Stimulated activated CD8-positive, alpha-beta memory T cell treated with anti-CD3 and anti-CD28 coated beads, Interleukin-15, amount 100 ng/mL, for 1 hour (primary cell): ENCODE measurements around the gene FAM184A.
"Not testable (repeated sequence)": the region's sequence is repeated elsewhere in the genome, so short reads cannot be mapped to it uniquely, and the experiment has no call there.

Experiments
- DNase-seq: peaks from one replicate; pipeline ENCODE4 v3.0.0-alpha.2; 2020; ENCODE audit warnings: low read depth

The FAM184A gene

GRCh38 chr6:119052292-119052889 lies 26.1 kb downstream of the FAM184A start:
- DNase-seq, result no peak

GRCh38 chr6:119044255-119044654 lies 34.2 kb downstream of the FAM184A start:
- DNase-seq, result no peak

- DNase-seq, result no peak
Measured at GRCh38 chr6:119043783-119044182, 34.7 kb downstream of the FAM184A start.

GRCh38 chr6:119043265-119043664 lies 35.2 kb downstream of the FAM184A start:
- no peak for DNase-seq

- no peak for DNase-seq
Measured at GRCh38 chr6:119040636-119041035, 37.8 kb downstream of the FAM184A start.

GRCh38 chr6:119040229-119040628 lies 38.2 kb downstream of the FAM184A start:
- DNase-seq, result no peak

- DNase-seq, result no peak
Measured at GRCh38 chr6:119037941-119038623, 40.4 kb downstream of the FAM184A start.

- DNase-seq, result no peak
Measured at GRCh38 chr6:119037264-119037663, 41.2 kb downstream of the FAM184A start.

GRCh38 chr6:119036081-119036480 lies 42.4 kb downstream of the FAM184A start:
- DNase-seq, result no peak

- DNase-seq, result no peak
Measured at GRCh38 chr6:119035459-119035858, 43.0 kb downstream of the FAM184A start.

- DNase-seq, result no peak
Measured at GRCh38 chr6:119034827-119035458, 43.5 kb downstream of the FAM184A start.

GRCh38 chr6:119032428-119032827 lies 46.0 kb downstream of the FAM184A start:
- no peak for DNase-seq

- no peak for DNase-seq
Measured at GRCh38 chr6:119030759-119031158, 47.7 kb downstream of the FAM184A start.

GRCh38 chr6:119028091-119028490 lies 50.4 kb downstream of the FAM184A start:
- no peak for DNase-seq

- no peak for DNase-seq
Measured at GRCh38 chr6:119027465-119027864, 51.0 kb downstream of the FAM184A start.

- no peak for DNase-seq
Measured at GRCh38 chr6:119026822-119027221, 51.6 kb downstream of the FAM184A start.

GRCh38 chr6:119025793-119026192 lies 52.7 kb downstream of the FAM184A start:
- DNase-seq, result no peak

GRCh38 chr6:119024111-119024510 lies 54.4 kb downstream of the FAM184A start:
- no peak for DNase-seq

GRCh38 chr6:119022796-119023195 lies 55.7 kb downstream of the FAM184A start:
- no peak for DNase-seq

- DNase-seq, result no peak
Measured at GRCh38 chr6:119020597-119021561, 57.6 kb downstream of the FAM184A start.

- not testable (repeated sequence) for DNase-seq
Measured at GRCh38 chr6:119015165-119015564, 63.3 kb downstream of the FAM184A start.

GRCh38 chr6:119012521-119012920 lies 65.9 kb downstream of the FAM184A start:
- DNase-seq, result no peak
